GM12865 (cell line): ENCODE results near the gene SOX30.
"Not testable (repeated sequence)": the region's sequence is repeated elsewhere in the genome, so short reads cannot be mapped to it uniquely, and the experiment has no call there.

Source experiments
- DNase-seq: peaks from one replicate; pipeline ENCODE4 v3.0.0; 2010; ENCODE audit warnings: low read depth
- H3K4me3 ChIP-seq: 2 replicates; pipeline ENCODE4 v1.5.1; 2011; ENCODE audit warnings: mild to moderate bottlenecking, low read depth, low read length, control low read depth
- CTCF ChIP-seq: IDR thresholded peaks from 2 replicates; pipeline ENCODE4 v1.5.1; 2011; ENCODE audit warnings: low read length, control low read depth, low read depth, inconsistent platforms; ENCODE audit not compliant: insufficient read depth; ENCODE audit errors: missing control alignments

Gene SOX30

GRCh38 chr5:157682257-157682656 is 30.0 kb upstream of the SOX30 start:
- no peak for DNase-seq
- TF ChIP-seq CTCF = no peak

GRCh38 chr5:157681048-157681447 is 28.8 kb upstream of the SOX30 start:
- no peak for TF ChIP-seq CTCF
- no peak overlapping the region for H3K4me3 ChIP-seq
- DNase-seq = no peak

More at GRCh38 chr5:157682257-157682656, 30.0 kb upstream of the SOX30 start:
- H3K4me3 ChIP-seq = no peak overlapping the region

- no peak for DNase-seq
- no peak overlapping the region for H3K4me3 ChIP-seq
- no peak for TF ChIP-seq CTCF
Measured at GRCh38 chr5:157680239-157680638, 28.0 kb upstream of the SOX30 start.

GRCh38 chr5:157679801-157680200 is 27.6 kb upstream of the SOX30 start:
- H3K4me3 ChIP-seq = no peak overlapping the region
- no peak for TF ChIP-seq CTCF
- DNase-seq = no peak

- H3K4me3 ChIP-seq = no peak overlapping the region
- no peak for DNase-seq
- no peak for TF ChIP-seq CTCF
Measured at GRCh38 chr5:157677931-157678330, 25.7 kb upstream of the SOX30 start.

- H3K4me3 ChIP-seq = not testable (repeated sequence)
Measured at GRCh38 chr5:157674351-157674750, 22.1 kb upstream of the SOX30 start.

GRCh38 chr5:157672976-157673375 is 20.7 kb upstream of the SOX30 start:
- DNase-seq = no peak
- TF ChIP-seq CTCF = no peak
- no peak overlapping the region for H3K4me3 ChIP-seq

More at GRCh38 chr5:157674351-157674750, 22.1 kb upstream of the SOX30 start:
- not testable (repeated sequence) for DNase-seq
